ENCODE results near the gene MAT1A. TPM values are rescaled to one million over a fixed set of nuclear protein-coding genes. Genes with fewer than 3 reads are reported as not detected.

The MAT1A gene
- total and polyA plus RNA-seq, 2 donors from 2014 or later: 1.1 to 2.9 TPM

DNA sequence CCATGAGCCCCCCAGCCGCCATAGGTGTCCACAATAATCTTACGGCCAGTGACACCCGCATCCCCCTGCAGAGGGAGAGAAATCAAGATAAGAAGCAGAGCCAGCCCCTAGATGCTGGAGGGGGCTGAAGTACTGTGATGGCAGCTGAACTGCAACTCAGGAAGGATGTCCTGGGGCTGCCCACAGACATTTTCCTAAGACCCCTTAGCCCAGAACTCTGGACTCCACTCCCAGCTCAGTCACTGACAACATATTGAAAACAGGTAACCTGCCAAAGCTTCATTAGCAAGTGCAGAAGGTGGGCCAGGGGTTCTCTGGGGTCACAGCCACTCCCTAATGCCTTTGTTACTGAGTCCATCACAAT is 14.3 kb downstream of the MAT1A start:
- intact Hi-C loops (cut with DNase I): no loop called here
- Histone ChIP-seq H3K9me3 (ENCODE audit: control insufficient read depth in 2 of 3, insufficient read depth in 1 of 3, low read length in 3 of 3) (no peaks in the 10 kb centered on the region), H3K27ac (ENCODE audit: low read depth in 2 of 2, low read length in 2 of 2) (no peak overlapping the region), H3K4me3 (ENCODE audit: low read length in 3 of 3) (no peak overlapping the region), H3K27me3 (ENCODE audit: control insufficient read depth, insufficient read depth, low read length) (no peaks in the 10 kb centered on the region), H3K9ac (ENCODE audit: low read length in 3 of 3) (no peak overlapping the region), H3K4me1 (ENCODE audit: control insufficient read depth in 2 of 3, insufficient read depth in 2 of 3, low read depth in 1 of 3, low read length in 3 of 3) (peaks cover 0 to 4% (median 0%) of the 10 kb centered on the region in 3 donors), H3K36me3 (ENCODE audit: control insufficient read depth in 2 of 3, insufficient read depth in 3 of 3, low read length in 3 of 3) (no peaks in the 10 kb centered on the region)
- FAIRE-seq (no peak), DNase-seq (no peak)
- TF ChIP-seq, protein P1, sequence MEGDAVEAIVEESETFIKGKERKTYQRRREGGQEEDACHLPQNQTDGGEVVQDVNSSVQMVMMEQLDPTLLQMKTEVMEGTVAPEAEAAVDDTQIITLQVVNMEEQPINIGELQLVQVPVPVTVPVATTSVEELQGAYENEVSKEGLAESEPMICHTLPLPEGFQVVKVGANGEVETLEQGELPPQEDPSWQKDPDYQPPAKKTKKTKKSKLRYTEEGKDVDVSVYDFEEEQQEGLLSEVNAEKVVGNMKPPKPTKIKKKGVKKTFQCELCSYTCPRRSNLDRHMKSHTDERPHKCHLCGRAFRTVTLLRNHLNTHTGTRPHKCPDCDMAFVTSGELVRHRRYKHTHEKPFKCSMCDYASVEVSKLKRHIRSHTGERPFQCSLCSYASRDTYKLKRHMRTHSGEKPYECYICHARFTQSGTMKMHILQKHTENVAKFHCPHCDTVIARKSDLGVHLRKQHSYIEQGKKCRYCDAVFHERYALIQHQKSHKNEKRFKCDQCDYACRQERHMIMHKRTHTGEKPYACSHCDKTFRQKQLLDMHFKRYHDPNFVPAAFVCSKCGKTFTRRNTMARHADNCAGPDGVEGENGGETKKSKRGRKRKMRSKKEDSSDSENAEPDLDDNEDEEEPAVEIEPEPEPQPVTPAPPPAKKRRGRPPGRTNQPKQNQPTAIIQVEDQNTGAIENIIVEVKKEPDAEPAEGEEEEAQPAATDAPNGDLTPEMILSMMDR (IDR thresholded peaks at IDR 0.05; ENCODE audit: borderline replicate concordance, extremely low read depth, insufficient read depth): no peak

DNA sequence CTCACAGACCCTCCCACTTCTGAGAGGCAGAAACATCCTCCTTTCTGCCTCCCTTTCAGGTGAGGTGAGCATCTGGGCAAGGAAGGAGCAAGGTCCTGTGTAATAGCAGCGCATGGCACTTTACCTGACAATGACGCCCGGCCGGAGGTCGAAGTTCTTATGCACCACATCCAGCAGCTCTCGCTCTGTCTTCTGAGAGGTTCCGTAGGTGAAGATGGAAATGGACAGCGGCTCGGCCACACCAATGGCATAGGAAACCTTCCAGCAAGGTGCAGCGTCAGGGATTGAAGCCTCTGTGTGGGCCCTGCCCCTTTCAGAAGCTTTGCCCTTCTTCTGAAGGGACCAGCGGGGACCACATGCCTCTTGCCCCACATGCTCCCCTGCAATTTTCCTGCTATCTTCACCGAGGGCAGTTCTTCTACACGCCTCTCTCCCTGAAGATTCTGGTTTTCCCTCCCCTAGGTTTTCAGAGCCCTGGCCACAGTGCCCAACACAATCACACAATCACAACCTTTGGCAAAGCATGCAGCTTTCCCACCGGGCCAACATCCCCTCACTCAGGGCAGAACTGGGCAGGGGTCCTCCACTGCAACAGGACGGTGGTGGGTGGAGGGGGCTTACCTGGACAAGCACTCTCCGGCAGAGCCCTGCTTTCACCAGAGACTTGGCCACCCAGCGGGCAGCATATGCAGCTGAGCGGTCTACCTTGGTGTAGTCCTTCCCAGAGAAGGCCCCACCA is 14.9 kb downstream of the MAT1A start:
- H3K4me3 ChIP-seq (ENCODE audit: low read length in 3 of 3): no peak overlapping the region
- H3K27me3 ChIP-seq (ENCODE audit: control insufficient read depth, insufficient read depth, low read length): no peaks in the 10 kb centered on the region
- FAIRE-seq: no peak
- no peaks in the 10 kb centered on the region for H3K36me3 ChIP-seq (ENCODE audit: control insufficient read depth in 2 of 3, insufficient read depth in 3 of 3, low read length in 3 of 3)
- peaks cover 0 to 4% (median 0%) of the 10 kb centered on the region in 3 donors for H3K4me1 ChIP-seq (ENCODE audit: control insufficient read depth in 2 of 3, insufficient read depth in 2 of 3, low read depth in 1 of 3, low read length in 3 of 3)
- no peaks in the 10 kb centered on the region for H3K9me3 ChIP-seq (ENCODE audit: control insufficient read depth in 2 of 3, insufficient read depth in 1 of 3, low read length in 3 of 3)
- intact Hi-C loops (cut with DNase I): no loop called here
- TF ChIP-seq, protein P1 (IDR thresholded peaks at IDR 0.05; ENCODE audit: borderline replicate concordance, extremely low read depth, insufficient read depth): no peak
- DNase-seq: no peak
- H3K27ac ChIP-seq (ENCODE audit: low read depth in 2 of 2, low read length in 2 of 2): no peak overlapping the region
- H3K9ac ChIP-seq (ENCODE audit: low read length in 3 of 3): no peak overlapping the region

DNA sequence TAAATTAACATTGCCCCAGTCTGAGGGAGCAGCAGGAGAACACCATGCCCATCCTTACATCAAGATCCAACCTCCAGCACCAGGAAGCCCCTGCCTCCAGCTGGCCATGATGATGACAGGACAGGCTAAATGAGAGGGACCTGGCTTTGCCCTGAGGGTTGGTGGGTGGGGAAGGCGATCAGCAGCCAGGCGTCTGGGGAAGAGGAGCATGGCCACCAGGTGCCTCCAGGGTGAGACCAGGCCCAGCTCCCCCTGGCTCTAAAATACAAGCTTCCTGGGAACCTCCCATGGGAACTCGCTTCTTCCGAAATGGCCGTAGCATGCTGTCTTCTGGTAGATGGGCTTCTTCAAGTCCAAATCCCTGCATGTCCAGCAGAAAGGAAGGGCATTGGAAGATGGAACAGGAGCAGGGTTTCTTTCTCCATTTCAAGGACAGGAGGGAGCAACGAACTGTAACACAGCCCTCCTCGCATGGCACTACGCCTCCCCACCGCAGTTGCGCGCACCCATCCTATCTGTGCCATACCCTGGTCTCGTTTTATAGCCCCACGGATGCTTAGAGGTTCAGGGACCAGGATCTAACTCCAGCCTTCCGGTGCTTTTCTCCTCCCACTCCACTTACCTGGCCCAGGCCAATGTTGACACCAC is 15.8 kb downstream of the MAT1A start:
- FAIRE-seq: no peak
- Histone ChIP-seq H3K36me3 (ENCODE audit: control insufficient read depth in 2 of 3, insufficient read depth in 3 of 3, low read length in 3 of 3) (no peaks in the 10 kb centered on the region), H3K9ac (ENCODE audit: low read length in 3 of 3) (no peak overlapping the region), H3K9me3 (ENCODE audit: control insufficient read depth in 2 of 3, insufficient read depth in 1 of 3, low read length in 3 of 3) (no peaks in the 10 kb centered on the region), H3K27me3 (ENCODE audit: control insufficient read depth, insufficient read depth, low read length) (no peaks in the 10 kb centered on the region), H3K4me1 (ENCODE audit: control insufficient read depth in 2 of 3, insufficient read depth in 2 of 3, low read depth in 1 of 3, low read length in 3 of 3) (peaks cover 0 to 4% (median 0%) of the 10 kb centered on the region in 3 donors), H3K27ac (ENCODE audit: low read depth in 2 of 2, low read length in 2 of 2) (no peak overlapping the region), H3K4me3 (ENCODE audit: low read length in 3 of 3) (no peak overlapping the region)
- intact Hi-C loops (cut with DNase I): no loop called here
- TF ChIP-seq, protein P1 (IDR thresholded peaks at IDR 0.05; ENCODE audit: borderline replicate concordance, extremely low read depth, insufficient read depth): no peak
- no peak for DNase-seq

All from kidney (tissue), 14 donors.